ENCODE data around the gene ALOX15B. TPM values are rescaled to one million over a fixed set of nuclear protein-coding genes. Genes with fewer than 3 reads are reported as not detected.

ALOX15B gene
- total and polyA plus RNA-seq, 9 donors: 0.23 to 14.9 (median 0.78) TPM; not detected in 1

GRCh38 chr17:8019166-8019565 is 19.7 kb upstream of the ALOX15B start:
- WGBS, 3 donors: 66 to 72% (median 71%) methylated on average over 5 of the region's 5 CpGs
- Histone ChIP-seq H3K4me1 (ENCODE audit: insufficient read depth) (peaks cover 5% of the 10 kb centered on the region), H3K9me3 (no peaks in the 10 kb centered on the region), H3K4me3 (no peak overlapping the region), H3K36me3 (no peaks in the 10 kb centered on the region), H3K27me3 (no peaks in the 10 kb centered on the region), H3K27ac (no peak overlapping the region)
- no peak for DNase-seq
- intact Hi-C loops (cut with DNase I): no loop called here
- TF ChIP-seq CTCF (IDR thresholded peaks at IDR 0.05) (no peak), POLR2A (IDR thresholded peaks at IDR 0.05) (no peak), EP300 (IDR thresholded peaks at IDR 0.05) (no peak)

GRCh38 chr17:8019665-8020650 is 18.9 kb upstream of the ALOX15B start:
- WGBS, 3 donors: 78 to 83% (median 78%) methylated on average over 16 of the region's 16 CpGs
- no peaks in the 10 kb centered on the region for H3K27me3 ChIP-seq
- H3K27ac ChIP-seq: no peak overlapping the region
- peaks cover 5% of the 10 kb centered on the region for H3K4me1 ChIP-seq (ENCODE audit: insufficient read depth)
- H3K36me3 ChIP-seq: no peaks in the 10 kb centered on the region
- intact Hi-C loops (cut with DNase I): no loop called here
- no peaks in the 10 kb centered on the region for H3K9me3 ChIP-seq
- TF ChIP-seq EP300 (IDR thresholded peaks at IDR 0.05) (no peak), POLR2A (IDR thresholded peaks at IDR 0.05) (no peak), CTCF (IDR thresholded peaks at IDR 0.05) (no peak)
- no peak for DNase-seq
- no peak overlapping the region for H3K4me3 ChIP-seq

- no peak for DNase-seq
- WGBS, 3 donors: 79 to 86% (median 85%) methylated on average over 9 of the region's 9 CpGs
- H3K36me3 ChIP-seq: no peaks in the 10 kb centered on the region
- no peak for TF ChIP-seq CTCF (IDR thresholded peaks at IDR 0.05)
- no peak for TF ChIP-seq EP300 (IDR thresholded peaks at IDR 0.05)
- no peak for TF ChIP-seq POLR2A (IDR thresholded peaks at IDR 0.05)
- H3K4me1 ChIP-seq (ENCODE audit: insufficient read depth): peaks cover 3% of the 10 kb centered on the region
- H3K9me3 ChIP-seq: no peaks in the 10 kb centered on the region
- H3K27me3 ChIP-seq: no peaks in the 10 kb centered on the region
- no peak overlapping the region for H3K4me3 ChIP-seq
- no peak overlapping the region for H3K27ac ChIP-seq
- intact Hi-C loops (cut with DNase I): no loop called here
These were observed 17.9 kb upstream of the ALOX15B start for GRCh38 chr17:8020776-8021564.

- DNase-seq: no peak
- no peak for TF ChIP-seq CTCF (IDR thresholded peaks at IDR 0.05)
- no peak for TF ChIP-seq POLR2A (IDR thresholded peaks at IDR 0.05)
- no peak for TF ChIP-seq EP300 (IDR thresholded peaks at IDR 0.05)
- H3K27ac ChIP-seq: no peak overlapping the region
These were observed 17.1 kb upstream of the ALOX15B start for GRCh38 chr17:8021565-8022359.

More at GRCh38 chr17:8021565-8022359, 17.1 kb upstream of the ALOX15B start:
- intact Hi-C loops (cut with DNase I): no loop called here
- no peaks in the 10 kb centered on the region for H3K27me3 ChIP-seq
- WGBS, 3 donors: 82 to 91% (median 87%) methylated on average over 13 of the region's 13 CpGs
- H3K4me3 ChIP-seq: no peak overlapping the region
- H3K4me1 ChIP-seq (ENCODE audit: insufficient read depth): no peaks in the 10 kb centered on the region
- no peaks in the 10 kb centered on the region for H3K9me3 ChIP-seq
- no peaks in the 10 kb centered on the region for H3K36me3 ChIP-seq
